ENCODE measurements around the gene SUSD1. TPM values are rescaled to one million over a fixed set of nuclear protein-coding genes. Genes with fewer than 3 reads are reported as not detected.
"Not testable (repeated sequence)": the region's sequence is repeated elsewhere in the genome, so short reads cannot be mapped to it uniquely, and the experiment has no call there.

SUSD1 gene
- total RNA-seq, 2 donors from 2014 or later: 15.1 to 19.0 TPM

- DNase-seq (ENCODE audit: low spot score): no peak
- intact Hi-C loops (cut with DNase I): no loop called here
Observed at GRCh38 chr9:112140936-112141335, 34.2 kb downstream of the SUSD1 start.

- intact Hi-C loops (cut with DNase I): no loop called here
- no peak for DNase-seq (ENCODE audit: low spot score)
Observed at GRCh38 chr9:112137066-112137465, 38.0 kb downstream of the SUSD1 start.

DNA sequence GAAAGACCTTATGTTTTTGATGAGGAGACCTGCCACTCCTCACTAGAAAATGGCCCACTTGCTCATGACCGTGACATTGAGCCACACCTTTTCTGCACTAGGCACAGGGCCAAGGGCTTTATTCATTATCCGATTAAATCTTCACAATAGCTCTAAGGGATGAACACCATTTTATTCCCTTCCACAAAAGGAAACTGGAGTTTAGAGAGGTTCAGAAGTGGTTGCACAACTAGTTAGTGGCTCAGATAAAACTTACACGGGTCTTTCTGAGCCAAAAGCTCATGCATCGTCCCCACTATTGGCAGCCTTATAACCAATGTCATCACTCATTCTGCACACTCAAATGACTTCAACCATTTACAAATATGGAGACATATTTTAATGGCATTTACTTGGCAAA, 39.4 kb downstream of the SUSD1 start:
- intact Hi-C loops (cut with DNase I): no loop called here
- no peak for DNase-seq (ENCODE audit: low spot score)

DNA sequence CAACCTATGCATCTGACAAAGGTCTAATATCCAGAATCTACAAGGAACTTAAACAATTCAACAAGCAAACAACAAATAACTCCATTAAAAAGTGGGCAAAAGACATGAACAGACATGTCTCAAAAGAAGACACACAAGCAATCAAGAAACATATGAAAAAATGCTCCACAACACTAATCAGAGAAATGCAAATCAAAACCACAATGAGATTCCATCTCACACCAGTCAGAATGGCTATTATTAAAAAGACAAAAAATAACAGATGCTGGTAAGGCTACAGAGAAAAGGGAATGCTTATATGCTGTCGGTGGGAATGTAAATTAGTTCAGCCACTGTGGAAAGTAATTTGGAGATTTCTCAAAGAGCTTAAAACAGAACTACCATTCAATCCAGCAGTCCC, 41.3 kb downstream of the SUSD1 start:
- intact Hi-C loops (cut with DNase I); DNase-seq (ENCODE audit: low spot score): not testable (repeated sequence)

- intact Hi-C loops (cut with DNase I): no loop called here
- DNase-seq (ENCODE audit: low spot score): no peak
Observed at GRCh38 chr9:112132356-112132755, 42.7 kb downstream of the SUSD1 start.

GRCh38 chr9:112130997-112131396, 44.1 kb downstream of the SUSD1 start:
- intact Hi-C loops (cut with DNase I): no loop called here
- DNase-seq (ENCODE audit: low spot score): no peak

GRCh38 chr9:112130347-112130746, 44.8 kb downstream of the SUSD1 start:
- intact Hi-C loops (cut with DNase I): no loop called here
- DNase-seq (ENCODE audit: low spot score): no peak

- no peak for DNase-seq (ENCODE audit: low spot score)
- intact Hi-C loops (cut with DNase I): no loop called here
Observed at GRCh38 chr9:112129246-112129645, 45.9 kb downstream of the SUSD1 start.

DNA sequence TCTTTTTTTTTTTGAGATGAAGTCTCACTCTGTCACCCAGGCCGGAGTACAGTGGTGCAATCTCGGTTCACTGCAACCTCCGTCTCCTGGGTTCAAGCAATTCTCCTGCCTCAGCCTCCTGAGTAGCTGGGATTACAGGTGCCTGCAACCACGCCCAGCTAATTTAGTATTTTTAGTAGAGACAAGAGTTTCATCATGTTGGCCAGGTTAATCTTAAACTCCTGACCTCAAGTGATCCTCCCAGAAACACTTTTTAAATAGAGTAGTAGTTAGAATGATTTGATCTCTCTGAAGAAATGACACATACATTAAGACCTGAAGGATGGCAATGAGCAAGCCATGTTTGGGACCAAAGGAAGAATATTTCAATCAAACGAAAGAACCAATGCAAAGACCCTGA, 46.7 kb downstream of the SUSD1 start:
- DNase-seq (ENCODE audit: low spot score); intact Hi-C loops (cut with DNase I): not testable (repeated sequence)

GRCh38 chr9:112127281-112127680, 47.8 kb downstream of the SUSD1 start:
- intact Hi-C loops (cut with DNase I): no loop called here
- DNase-seq (ENCODE audit: low spot score): no peak

GRCh38 chr9:112125951-112126388, 49.1 kb downstream of the SUSD1 start:
- intact Hi-C loops (cut with DNase I): no loop called here
- DNase-seq (ENCODE audit: low spot score): no peak

- no peak for DNase-seq (ENCODE audit: low spot score)
- intact Hi-C loops (cut with DNase I): no loop called here
Observed at GRCh38 chr9:112124156-112124555, 50.9 kb downstream of the SUSD1 start.

DNA sequence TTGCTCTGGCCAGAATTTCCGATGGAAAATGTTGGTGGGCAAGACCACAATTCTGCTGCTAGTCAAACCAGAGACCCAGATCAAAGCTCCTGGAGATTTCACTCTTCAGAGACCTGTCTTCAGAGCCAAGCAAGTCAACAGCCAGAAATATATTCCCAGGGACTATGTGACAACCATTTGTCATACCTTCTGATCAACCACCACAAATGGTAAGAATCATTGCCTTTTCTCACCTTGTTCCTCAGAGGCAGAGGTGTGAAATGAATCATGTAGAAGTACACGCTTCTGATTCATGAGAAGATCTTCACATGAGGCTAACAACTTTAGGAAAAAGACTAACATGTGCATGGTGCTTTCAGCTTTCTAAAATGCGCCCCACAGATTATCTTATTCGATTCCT, 53.5 kb downstream of the SUSD1 start:
- no peak for DNase-seq (ENCODE audit: low spot score)
- intact Hi-C loops (cut with DNase I): no loop called here

- no peak for DNase-seq (ENCODE audit: low spot score)
- intact Hi-C loops (cut with DNase I): no loop called here
Observed at GRCh38 chr9:112120439-112120925, 54.6 kb downstream of the SUSD1 start.

DNA sequence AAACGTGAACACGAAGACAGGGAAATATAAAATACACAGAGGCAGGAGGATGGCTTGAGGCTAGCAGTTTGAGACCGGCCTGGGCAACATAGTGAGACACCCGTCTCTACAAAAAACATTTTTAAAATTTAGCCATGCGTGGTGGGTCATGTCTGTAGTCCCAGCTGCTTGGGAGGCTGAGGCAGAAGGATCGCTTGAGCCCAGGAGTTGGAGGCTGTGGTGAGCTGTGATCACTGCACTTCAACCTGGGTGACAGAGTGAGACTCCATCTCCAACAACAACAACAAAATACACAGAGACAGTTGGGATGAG, 55.1 kb downstream of the SUSD1 start:
- no peak for DNase-seq (ENCODE audit: low spot score)
- intact Hi-C loops (cut with DNase I): no loop called here

GRCh38 chr9:112119225-112120029, 55.7 kb downstream of the SUSD1 start:
- intact Hi-C loops (cut with DNase I): no loop called here

DNA sequence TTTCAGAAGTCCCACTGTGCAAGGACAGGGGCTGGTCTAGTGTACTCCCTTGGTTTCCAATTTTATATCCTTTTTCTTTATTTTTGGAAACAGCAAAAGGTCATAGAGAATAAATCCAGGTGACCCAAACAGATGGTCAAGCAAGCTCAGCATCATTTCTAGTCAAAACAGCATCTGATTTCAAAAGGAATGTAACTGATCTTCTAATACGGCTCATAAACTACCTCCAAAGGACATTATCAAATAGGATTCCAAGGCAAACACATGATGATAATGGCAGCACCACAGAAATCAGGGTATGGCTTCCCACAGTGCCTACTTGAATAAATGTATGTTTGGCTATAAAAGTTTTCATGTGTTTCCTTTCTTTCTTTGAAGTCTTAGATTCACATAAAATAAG, 57.1 kb downstream of the SUSD1 start:
- DNase-seq (ENCODE audit: low spot score): no peak
- intact Hi-C loops (cut with DNase I): no loop called here

More at GRCh38 chr9:112119225-112120029, 55.7 kb downstream of the SUSD1 start:
- no peak for DNase-seq (ENCODE audit: low spot score)

- intact Hi-C loops (cut with DNase I): no loop called here
- no peak for DNase-seq (ENCODE audit: low spot score)
Observed at GRCh38 chr9:112115970-112116753, 58.9 kb downstream of the SUSD1 start.

GRCh38 chr9:112115109-112115508, 60.0 kb downstream of the SUSD1 start:
- intact Hi-C loops (cut with DNase I): no loop called here
- DNase-seq (ENCODE audit: low spot score): no peak

GRCh38 chr9:112112941-112113681, 62.0 kb downstream of the SUSD1 start:
- intact Hi-C loops (cut with DNase I): no loop called here
- DNase-seq (ENCODE audit: low spot score): no peak
